IPS DF 19.7 (cell line): ENCODE data around the gene COMMD3.

Experiments used
- DNase-seq: peaks from one replicate; pipeline ENCODE4 v3.0.0-alpha.2; 2013; ENCODE audit warnings: low read depth, low spot score

COMMD3 gene

GRCh38 chr10:22319980-22320558 is 3.9 kb downstream of the COMMD3 start:
- no peak for DNase-seq

- no peak for DNase-seq
Observed at GRCh38 chr10:22320591-22321155, 4.5 kb downstream of the COMMD3 start, which contains the start of gene BMI1. TSS of gene BMI1 (plus strand) at chr10:22321099. CDS start at chr10:22326450, 5,351 bp downstream.

DNA sequence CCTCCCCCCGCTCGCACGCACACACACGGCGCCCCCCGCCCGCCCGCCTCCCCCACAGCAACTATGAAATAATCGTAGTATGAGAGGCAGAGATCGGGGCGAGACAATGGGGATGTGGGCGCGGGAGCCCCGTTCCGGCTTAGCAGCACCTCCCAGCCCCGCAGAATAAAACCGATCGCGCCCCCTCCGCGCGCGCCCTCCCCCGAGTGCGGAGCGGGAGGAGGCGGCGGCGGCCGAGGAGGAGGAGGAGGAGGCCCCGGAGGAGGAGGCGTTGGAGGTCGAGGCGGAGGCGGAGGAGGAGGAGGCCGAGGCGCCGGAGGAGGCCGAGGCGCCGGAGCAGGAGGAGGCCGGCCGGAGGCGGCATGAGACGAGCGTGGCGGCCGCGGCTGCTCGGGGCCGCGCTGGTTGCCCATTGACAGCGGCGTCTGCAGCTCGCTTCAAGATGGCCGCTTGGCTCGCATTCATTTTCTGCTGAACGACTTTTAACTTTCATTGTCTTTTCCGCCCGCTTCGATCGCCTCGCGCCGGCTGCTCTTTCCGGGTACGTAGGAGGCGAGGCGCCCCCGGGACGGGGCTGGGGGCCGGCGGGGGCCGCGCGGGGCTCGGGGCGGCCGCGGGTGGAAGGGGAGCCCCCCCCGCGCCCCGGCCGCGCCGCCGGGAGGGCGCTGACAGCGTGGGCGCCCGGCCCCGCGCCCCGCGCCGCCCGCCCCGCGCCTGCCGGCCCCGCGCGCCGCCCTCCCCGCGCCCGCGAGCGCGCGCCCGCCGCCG is 5.2 kb downstream of the COMMD3 start:
- no peak for DNase-seq

GRCh38 chr10:22321924-22322640 is 5.9 kb downstream of the COMMD3 start:
- DNase-seq: no peak

- no peak for DNase-seq
Observed at GRCh38 chr10:22322641-22323160, 6.5 kb downstream of the COMMD3 start.

DNA sequence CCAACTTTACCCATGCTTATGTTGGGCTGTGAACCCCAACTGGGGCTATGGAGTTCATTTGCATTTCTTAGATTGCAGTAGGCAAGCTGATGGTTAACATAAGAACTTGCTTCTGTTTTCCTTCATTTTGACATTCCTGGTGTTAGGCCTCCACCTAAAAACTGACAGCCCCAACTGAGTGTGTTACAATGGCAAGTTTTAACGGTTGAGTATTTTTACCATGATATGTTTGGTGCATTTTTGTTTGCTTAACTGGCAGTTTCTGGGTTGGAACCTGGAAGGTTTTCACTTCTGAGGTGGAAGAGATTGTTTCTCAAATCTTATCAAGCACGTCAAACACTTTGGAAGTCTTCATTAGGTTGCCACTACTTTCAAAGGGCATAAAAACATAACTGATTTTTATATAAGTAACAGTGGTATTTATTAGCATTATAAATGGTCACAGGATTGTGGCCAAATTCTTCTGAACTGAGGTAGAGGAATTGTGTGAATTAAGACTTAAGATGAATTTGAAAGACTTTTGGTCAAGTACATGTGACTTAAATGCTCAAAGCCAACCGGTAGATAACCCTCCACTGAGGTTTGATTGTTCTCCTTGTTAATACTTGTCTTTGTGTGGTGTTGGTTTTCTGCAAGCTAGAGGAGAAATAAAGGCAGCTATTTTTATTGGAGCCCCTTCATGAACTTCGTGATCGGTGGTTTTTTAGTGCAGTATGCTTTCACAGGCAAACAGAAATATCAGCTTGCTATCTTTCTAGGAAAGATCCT is 7.5 kb downstream of the COMMD3 start:
- DNase-seq: no peak

- no peak for DNase-seq
Observed at GRCh38 chr10:22324413-22324812, 8.2 kb downstream of the COMMD3 start.

DNA sequence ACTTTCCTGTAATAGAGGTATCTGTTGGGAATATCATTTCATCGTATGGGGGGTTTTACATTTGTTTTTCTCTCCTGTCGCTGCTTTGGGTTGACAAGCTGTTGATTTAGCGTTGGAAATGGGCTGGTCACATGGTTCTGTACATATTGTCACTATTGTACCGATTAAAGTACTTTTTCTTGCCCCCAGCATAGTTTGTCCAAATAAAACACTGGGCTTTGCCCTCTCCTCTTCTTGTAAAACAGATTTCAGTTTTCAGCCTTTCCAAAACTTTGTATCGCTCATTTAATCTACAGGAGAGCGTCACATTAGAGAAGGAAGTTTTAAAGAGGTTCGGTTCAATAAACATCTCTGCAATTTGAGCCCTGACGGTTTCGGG is 8.7 kb downstream of the COMMD3 start:
- DNase-seq: no peak

- DNase-seq: no peak
Observed at GRCh38 chr10:22325272-22326144, 9.3 kb downstream of the COMMD3 start.

DNA sequence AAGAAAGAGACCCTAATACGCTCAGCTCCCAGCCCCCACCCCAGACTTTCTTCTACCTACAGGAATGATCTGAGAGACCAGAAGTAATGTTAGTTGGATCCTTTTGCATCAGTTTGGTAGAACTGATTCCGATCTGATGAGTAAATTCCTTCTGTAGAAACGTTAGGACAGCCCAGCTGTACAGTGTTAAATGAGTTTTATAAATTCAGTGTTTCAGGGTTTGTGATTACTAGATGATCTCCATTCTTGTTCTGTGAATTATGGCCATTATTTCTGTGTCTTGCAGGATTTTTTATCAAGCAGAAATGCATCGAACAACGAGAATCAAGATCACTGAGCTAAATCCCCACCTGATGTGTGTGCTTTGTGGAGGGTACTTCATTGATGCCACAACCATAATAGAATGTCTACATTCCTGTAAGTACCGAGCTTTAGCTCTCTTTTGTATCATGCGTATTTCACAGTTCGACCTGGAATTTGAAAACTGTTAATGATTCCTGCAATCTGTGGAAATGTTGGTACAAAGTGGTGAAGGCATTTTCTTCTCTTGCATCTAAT is 10.0 kb downstream of the COMMD3 start:
- no peak for DNase-seq

GRCh38 chr10:22329150-22329549 is 13.0 kb downstream of the COMMD3 start:
- DNase-seq: no peak

DNA sequence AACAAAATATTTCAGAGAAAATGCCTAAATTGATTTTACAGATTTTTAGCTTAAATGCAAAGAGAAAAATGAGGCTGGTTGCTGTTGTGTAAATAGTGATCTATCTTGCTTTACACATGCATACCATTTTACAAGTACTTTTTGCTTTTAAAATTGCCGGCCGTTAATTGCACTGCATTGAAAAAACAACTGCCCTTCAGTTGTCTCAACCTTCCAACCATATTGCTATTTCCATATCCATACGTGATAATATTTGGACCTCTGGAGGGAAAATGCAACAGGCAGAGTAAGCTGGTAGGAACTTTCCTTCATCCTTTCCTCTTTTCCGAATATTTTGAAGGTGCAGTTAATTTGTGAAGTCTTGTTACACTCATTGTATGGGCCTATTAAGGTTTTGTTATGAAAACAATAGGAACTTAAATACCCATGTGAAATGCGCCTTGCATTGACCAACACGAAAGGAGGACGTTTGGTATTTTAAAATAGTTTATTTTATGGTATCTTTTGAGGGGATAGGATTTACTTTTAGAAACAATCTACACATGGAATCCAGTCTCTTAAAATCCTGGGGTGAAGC is 16.0 kb downstream of the COMMD3 start:
- DNase-seq: no peak

GRCh38 chr10:22333167-22333974 is 17.2 kb downstream of the COMMD3 start:
- DNase-seq: no peak

GRCh38 chr10:22333975-22334282 is 17.7 kb downstream of the COMMD3 start:
- DNase-seq: no peak

- DNase-seq: no peak
Observed at GRCh38 chr10:22334414-22335172, 18.4 kb downstream of the COMMD3 start.

DNA sequence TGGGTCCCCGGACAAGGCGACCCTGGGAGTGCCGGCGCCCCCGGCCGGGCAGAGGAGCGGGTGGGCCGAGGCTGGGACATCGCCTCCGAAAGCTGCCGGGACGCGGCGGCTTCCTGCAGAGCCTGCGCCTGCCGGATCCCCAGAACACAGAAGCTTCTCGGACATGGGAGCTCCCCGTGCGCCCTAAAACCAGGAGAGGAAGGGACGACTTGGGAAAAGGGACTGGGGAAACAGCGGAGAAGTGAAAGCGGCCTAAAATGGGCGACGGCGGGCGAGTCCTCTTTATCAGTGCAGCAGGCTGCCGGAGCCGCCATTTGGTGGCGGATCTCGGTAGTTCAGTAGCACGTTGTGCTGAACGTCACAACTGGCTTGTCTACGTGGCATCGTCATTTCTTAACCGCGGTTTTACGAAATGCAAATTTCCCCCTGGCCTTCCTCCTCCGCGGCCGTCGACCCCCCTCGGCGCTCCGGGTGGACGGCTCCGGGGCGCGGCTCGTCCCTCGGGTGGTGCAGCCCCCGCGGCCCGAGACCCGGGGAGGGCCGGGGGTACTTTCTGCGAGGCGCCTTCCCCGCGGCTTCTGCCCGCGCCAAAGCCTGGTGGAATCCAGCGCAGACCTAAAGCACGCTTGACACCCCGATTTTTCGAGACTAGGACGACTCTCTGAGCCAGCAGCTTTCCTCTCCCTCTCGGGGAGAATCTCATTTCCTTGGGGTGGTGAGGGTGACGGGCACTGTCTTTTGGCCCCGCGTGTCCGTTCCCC is 19.2 kb downstream of the COMMD3 start:
- DNase-seq: no peak

- DNase-seq: no peak
Observed at GRCh38 chr10:22338185-22338900, 22.2 kb downstream of the COMMD3 start.
